Lung (tissue), 12 donors: Measurements from ENCODE around the gene HBM. TPM values are rescaled to one million over a fixed set of nuclear protein-coding genes. Genes with fewer than 3 reads are reported as not detected.

Source experiments
- ATAC-seq: fragments of 200-7000 bp; cut with Tn5 transposase; one replicate; pipeline ENCODE4 v1.9.1; 2020; ENCODE audit warnings: moderate number of reproducible peaks; ENCODE audit not compliant: insufficient read depth, low FRiP score
- DNase-seq, 3 donors: peaks; one replicate each; pipeline ENCODE4 v3.0.0-alpha.2; 2013 to 2017
- H3K27ac ChIP-seq, 2 donors: one replicate each; pipeline ENCODE4 v1.5.1; 2013; ENCODE audit warnings: mild to moderate bottlenecking in 2 of 2, moderate library complexity in 2 of 2, control low read depth in 1 of 2, inconsistent platforms in 1 of 2, low read depth in 1 of 2, low read length in 1 of 2
- H3K27me3 ChIP-seq, 3 donors: one replicate each; pipeline ENCODE4 v1.5.1; 2013; ENCODE audit warnings: low read length in 2 of 3; ENCODE audit not compliant: control insufficient read depth in 3 of 3, insufficient read depth in 3 of 3
- H3K36me3 ChIP-seq, 4 donors: one replicate each; pipeline ENCODE4 v1.5.1; 2013; ENCODE audit warnings: low read length in 4 of 4, mild to moderate bottlenecking in 1 of 4, moderate library complexity in 1 of 4; ENCODE audit not compliant: control insufficient read depth in 4 of 4, insufficient read depth in 4 of 4
- H3K4me1 ChIP-seq, 5 donors: one replicate each; pipeline ENCODE4 v1.5.1; 2013; ENCODE audit warnings: low read length in 5 of 5, mild to moderate bottlenecking in 2 of 5, moderate library complexity in 1 of 5; ENCODE audit not compliant: control insufficient read depth in 5 of 5, insufficient read depth in 5 of 5
- H3K4me3 ChIP-seq: one replicate; pipeline ENCODE4 v1.5.1; 2013; ENCODE audit warnings: mild to moderate bottlenecking, control low read depth, moderate library complexity
- H3K9ac ChIP-seq, 2 donors: one replicate each; pipeline ENCODE4 v1.5.1; 2013; ENCODE audit warnings: low read length in 2 of 2, control low read depth in 1 of 2; ENCODE audit not compliant: insufficient read depth in 1 of 2
- H3K9me3 ChIP-seq, 4 donors: one replicate each; pipeline ENCODE4 v1.5.1; 2013; ENCODE audit warnings: low read length in 3 of 4, mild to moderate bottlenecking in 1 of 4, moderate library complexity in 1 of 4; ENCODE audit not compliant: control insufficient read depth in 4 of 4, insufficient read depth in 3 of 4
- WGBS, 2 donors: extraction: QIAGEN DNeasy Blood & Tissue Kit; methylation state at CpG; one replicate each; pipeline ENCODE4 v1.1.7; 2013; 5-methylcytosine and 5-hydroxymethylcytosine counted together
- polyA plus RNA-seq, 2 donors: library from polyadenylated mRNA; stranded (reverse); fragments of 200-250 nt; gene quantifications; one replicate each; pipeline ENCODE4 v1.2.1, GENCODE V29; 2013
- total RNA-seq, 2 donors: library from RNA; depleted of rRNA in 1 of 2; stranded (reverse); fragments of >200 nt in 1 of 2; gene quantifications; one replicate each; pipeline ENCODE4 v1.2.1, GENCODE V29; 2014 to 2021
- TF ChIP-seq, protein P1 (sequence below): IDR thresholded peaks from 2 replicates; pipeline ENCODE4 v1.5.1; 2012; ENCODE audit warnings: mild to moderate bottlenecking; ENCODE audit errors: control extremely low read depth, extremely low read depth
- donor health status: control.
- donor health status: control.
- donor health status: Bipolar disorder and iron deficiency.
- donor health status: healthy.
- donor health status: DM: yes; HTN: yes; CAD: no.

The HBM gene
- total and polyA plus RNA-seq, 4 donors = 0.61 to 45.7 (median 0.73) TPM; not detected in 1

DNA sequence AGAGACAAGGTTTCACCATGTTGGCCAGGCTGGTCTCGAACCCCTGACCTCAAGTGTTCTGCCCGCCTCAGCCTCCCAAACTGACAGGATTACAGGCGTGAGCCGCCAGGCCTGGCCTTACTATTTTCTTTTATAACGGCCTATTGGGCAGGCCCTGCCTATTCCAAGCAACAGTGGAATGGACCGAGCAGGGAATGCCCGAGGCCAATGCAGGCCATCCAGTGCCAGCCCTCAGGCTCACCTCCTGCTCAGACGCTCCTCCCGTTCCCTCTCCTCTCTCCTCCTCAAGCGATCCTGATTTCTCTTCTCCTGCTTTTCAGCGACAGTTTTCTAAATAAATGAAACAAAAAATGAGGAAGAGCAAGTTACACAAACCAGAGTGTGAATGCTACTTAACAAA is 26.9 kb downstream of the HBM start:
- no peaks in the 10 kb centered on the region for H3K9me3 ChIP-seq
- DNase-seq = no peak
- H3K4me1 ChIP-seq = no peaks in the 10 kb centered on the region
- ATAC-seq = no peak
- no peak overlapping the region for H3K27ac ChIP-seq
- no peak overlapping the region for H3K4me3 ChIP-seq
- peaks cover 37 to 65% (median 45%) of the 10 kb centered on the region in 4 donors for H3K36me3 ChIP-seq
- no peaks in the 10 kb centered on the region for H3K27me3 ChIP-seq
- no peak overlapping the region for H3K9ac ChIP-seq
- TF ChIP-seq, protein P1, sequence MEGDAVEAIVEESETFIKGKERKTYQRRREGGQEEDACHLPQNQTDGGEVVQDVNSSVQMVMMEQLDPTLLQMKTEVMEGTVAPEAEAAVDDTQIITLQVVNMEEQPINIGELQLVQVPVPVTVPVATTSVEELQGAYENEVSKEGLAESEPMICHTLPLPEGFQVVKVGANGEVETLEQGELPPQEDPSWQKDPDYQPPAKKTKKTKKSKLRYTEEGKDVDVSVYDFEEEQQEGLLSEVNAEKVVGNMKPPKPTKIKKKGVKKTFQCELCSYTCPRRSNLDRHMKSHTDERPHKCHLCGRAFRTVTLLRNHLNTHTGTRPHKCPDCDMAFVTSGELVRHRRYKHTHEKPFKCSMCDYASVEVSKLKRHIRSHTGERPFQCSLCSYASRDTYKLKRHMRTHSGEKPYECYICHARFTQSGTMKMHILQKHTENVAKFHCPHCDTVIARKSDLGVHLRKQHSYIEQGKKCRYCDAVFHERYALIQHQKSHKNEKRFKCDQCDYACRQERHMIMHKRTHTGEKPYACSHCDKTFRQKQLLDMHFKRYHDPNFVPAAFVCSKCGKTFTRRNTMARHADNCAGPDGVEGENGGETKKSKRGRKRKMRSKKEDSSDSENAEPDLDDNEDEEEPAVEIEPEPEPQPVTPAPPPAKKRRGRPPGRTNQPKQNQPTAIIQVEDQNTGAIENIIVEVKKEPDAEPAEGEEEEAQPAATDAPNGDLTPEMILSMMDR = no peak
- 95 to 96% methylated on average over 11 of the region's 11 CpGs for WGBS, 2 donors

- Histone ChIP-seq H3K9ac (no peak overlapping the region), H3K4me3 (no peak overlapping the region), H3K4me1 (no peaks in the 10 kb centered on the region), H3K27me3 (no peaks in the 10 kb centered on the region), H3K36me3 (peaks cover 42 to 67% (median 46%) of the 10 kb centered on the region in 4 donors), H3K27ac (no peak overlapping the region), H3K9me3 (no peaks in the 10 kb centered on the region)
- WGBS, 2 donors = 93 to 96% methylated on average over 13 to 15 of the region's 15 CpGs
- TF ChIP-seq, protein P1 = no peak
- no peak for DNase-seq
- no peak for ATAC-seq
These were observed 27.7 kb downstream of the HBM start for GRCh38 chr16:193441-193840.

GRCh38 chr16:194516-194915 is 28.7 kb downstream of the HBM start:
- WGBS, 2 donors = 91 to 97% methylated on average over 6 of the region's 6 CpGs
- DNase-seq = no peak
- Histone ChIP-seq H3K36me3 (peaks cover 43 to 65% (median 44%) of the 10 kb centered on the region in 4 donors), H3K4me3 (no peak overlapping the region), H3K4me1 (no peaks in the 10 kb centered on the region), H3K9ac (no peak overlapping the region), H3K27ac (no peak overlapping the region), H3K9me3 (no peaks in the 10 kb centered on the region), H3K27me3 (no peaks in the 10 kb centered on the region)
- no peak for ATAC-seq
- TF ChIP-seq, protein P1 = no peak

DNA sequence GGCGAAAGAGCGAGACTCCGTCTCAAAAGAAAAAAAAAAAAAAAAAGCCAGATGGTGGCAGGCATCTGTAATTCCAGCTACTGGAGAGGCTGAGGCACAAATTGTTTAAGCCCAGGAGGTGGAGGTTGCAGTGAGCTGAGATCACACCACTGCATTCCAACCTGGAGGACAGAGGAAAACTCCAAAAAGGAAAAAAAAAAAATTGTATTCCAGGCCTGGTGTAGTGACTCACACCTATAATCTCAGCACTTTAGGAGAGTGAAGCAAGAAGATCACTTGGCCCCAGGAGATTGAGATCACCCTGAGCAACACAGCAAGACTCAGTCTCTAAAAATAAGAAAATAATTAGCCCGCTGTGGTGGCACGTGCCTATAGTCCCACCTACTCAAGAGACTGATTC is 34.6 kb downstream of the HBM start:
- WGBS, 2 donors = 94 to 98% methylated on average over 5 of the region's 5 CpGs
- H3K9me3 ChIP-seq = no peaks in the 10 kb centered on the region
- H3K27ac ChIP-seq = no peak overlapping the region
- ATAC-seq = no peak
- no peaks in the 10 kb centered on the region for H3K27me3 ChIP-seq
- peaks cover 30 to 59% (median 42%) of the 10 kb centered on the region in 4 donors for H3K36me3 ChIP-seq
- no peak overlapping the region for H3K4me3 ChIP-seq
- H3K4me1 ChIP-seq = no peaks in the 10 kb centered on the region
- TF ChIP-seq, protein P1 = no peak
- no peak for DNase-seq
- no peak overlapping the region for H3K9ac ChIP-seq
